ENCODE results near the gene ARHGEF1.

Gene ARHGEF1

GRCh38 chr19:41848666-41849065 is 34.3 kb upstream of the ARHGEF1 start:
- TF ChIP-seq SIN3A (IDR thresholded peaks at IDR 0.05; ENCODE audit: borderline replicate concordance, insufficient read depth, low read length) (no peak), TAF1 (IDR thresholded peaks at IDR 0.05; ENCODE audit: borderline replicate concordance, insufficient read depth, low read length) (no peak), FOXP2 (optimal IDR thresholded peaks at IDR 0.05; ENCODE audit: borderline replicate concordance, extremely low read depth, extremely low read length, insufficient read depth) (no peak), POLR2AphosphoS5 (IDR thresholded peaks at IDR 0.05; ENCODE audit: low read depth, low read length) (no peak)
- TF ChIP-seq, protein P1, sequence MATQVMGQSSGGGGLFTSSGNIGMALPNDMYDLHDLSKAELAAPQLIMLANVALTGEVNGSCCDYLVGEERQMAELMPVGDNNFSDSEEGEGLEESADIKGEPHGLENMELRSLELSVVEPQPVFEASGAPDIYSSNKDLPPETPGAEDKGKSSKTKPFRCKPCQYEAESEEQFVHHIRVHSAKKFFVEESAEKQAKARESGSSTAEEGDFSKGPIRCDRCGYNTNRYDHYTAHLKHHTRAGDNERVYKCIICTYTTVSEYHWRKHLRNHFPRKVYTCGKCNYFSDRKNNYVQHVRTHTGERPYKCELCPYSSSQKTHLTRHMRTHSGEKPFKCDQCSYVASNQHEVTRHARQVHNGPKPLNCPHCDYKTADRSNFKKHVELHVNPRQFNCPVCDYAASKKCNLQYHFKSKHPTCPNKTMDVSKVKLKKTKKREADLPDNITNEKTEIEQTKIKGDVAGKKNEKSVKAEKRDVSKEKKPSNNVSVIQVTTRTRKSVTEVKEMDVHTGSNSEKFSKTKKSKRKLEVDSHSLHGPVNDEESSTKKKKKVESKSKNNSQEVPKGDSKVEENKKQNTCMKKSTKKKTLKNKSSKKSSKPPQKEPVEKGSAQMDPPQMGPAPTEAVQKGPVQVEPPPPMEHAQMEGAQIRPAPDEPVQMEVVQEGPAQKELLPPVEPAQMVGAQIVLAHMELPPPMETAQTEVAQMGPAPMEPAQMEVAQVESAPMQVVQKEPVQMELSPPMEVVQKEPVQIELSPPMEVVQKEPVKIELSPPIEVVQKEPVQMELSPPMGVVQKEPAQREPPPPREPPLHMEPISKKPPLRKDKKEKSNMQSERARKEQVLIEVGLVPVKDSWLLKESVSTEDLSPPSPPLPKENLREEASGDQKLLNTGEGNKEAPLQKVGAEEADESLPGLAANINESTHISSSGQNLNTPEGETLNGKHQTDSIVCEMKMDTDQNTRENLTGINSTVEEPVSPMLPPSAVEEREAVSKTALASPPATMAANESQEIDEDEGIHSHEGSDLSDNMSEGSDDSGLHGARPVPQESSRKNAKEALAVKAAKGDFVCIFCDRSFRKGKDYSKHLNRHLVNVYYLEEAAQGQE (IDR thresholded peaks at IDR 0.05; ENCODE audit: insufficient read depth in 1 of 2, low read depth in 2 of 2, low read length in 2 of 2), result no peak

GRCh38 chr19:41849067-41849466 is 33.9 kb upstream of the ARHGEF1 start:
- TF ChIP-seq, protein P1 (IDR thresholded peaks at IDR 0.05; ENCODE audit: insufficient read depth in 1 of 2, low read depth in 2 of 2, low read length in 2 of 2), result no peak
- TF ChIP-seq TAF1 (IDR thresholded peaks at IDR 0.05; ENCODE audit: borderline replicate concordance, insufficient read depth, low read length), result no peak
- no peak for TF ChIP-seq FOXP2 (optimal IDR thresholded peaks at IDR 0.05; ENCODE audit: borderline replicate concordance, extremely low read depth, extremely low read length, insufficient read depth)
- TF ChIP-seq SIN3A (IDR thresholded peaks at IDR 0.05; ENCODE audit: borderline replicate concordance, insufficient read depth, low read length), result no peak
- TF ChIP-seq POLR2AphosphoS5 (IDR thresholded peaks at IDR 0.05; ENCODE audit: low read depth, low read length), result no peak

GRCh38 chr19:41850381-41850780 is 32.6 kb upstream of the ARHGEF1 start:
- TF ChIP-seq FOXP2 (optimal IDR thresholded peaks at IDR 0.05; ENCODE audit: borderline replicate concordance, extremely low read depth, extremely low read length, insufficient read depth) (no peak), SIN3A (IDR thresholded peaks at IDR 0.05; ENCODE audit: borderline replicate concordance, insufficient read depth, low read length) (no peak), POLR2AphosphoS5 (IDR thresholded peaks at IDR 0.05; ENCODE audit: low read depth, low read length) (no peak), TAF1 (IDR thresholded peaks at IDR 0.05; ENCODE audit: borderline replicate concordance, insufficient read depth, low read length) (no peak)
- TF ChIP-seq, protein P1 (IDR thresholded peaks at IDR 0.05; ENCODE audit: insufficient read depth in 1 of 2, low read depth in 2 of 2, low read length in 2 of 2), result no peak

DNA sequence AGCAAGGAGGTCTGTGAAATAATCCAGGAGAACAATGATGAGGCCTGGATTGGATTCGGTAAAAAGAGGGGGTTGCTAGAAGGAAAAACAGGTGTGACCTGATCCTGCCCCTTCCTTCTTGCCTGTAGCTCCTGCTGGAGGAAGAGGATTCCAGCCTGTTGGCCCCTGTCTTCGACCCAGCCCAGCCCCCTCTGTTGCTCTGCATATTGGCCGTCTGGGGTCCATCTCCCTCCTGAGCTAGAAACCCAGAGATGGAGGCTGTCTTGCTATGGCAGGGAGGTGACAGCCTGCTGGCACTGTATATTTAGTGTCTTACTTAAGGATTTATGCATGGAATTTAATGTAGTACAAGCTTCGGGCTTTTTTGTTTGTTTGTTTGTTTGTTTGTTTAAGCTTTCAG is 31.5 kb upstream of the ARHGEF1 start:
- no peak for TF ChIP-seq FOXP2 (optimal IDR thresholded peaks at IDR 0.05; ENCODE audit: borderline replicate concordance, extremely low read depth, extremely low read length, insufficient read depth)
- no peak for TF ChIP-seq TAF1 (IDR thresholded peaks at IDR 0.05; ENCODE audit: borderline replicate concordance, insufficient read depth, low read length)
- no peak for TF ChIP-seq SIN3A (IDR thresholded peaks at IDR 0.05; ENCODE audit: borderline replicate concordance, insufficient read depth, low read length)
- TF ChIP-seq, protein P1 (IDR thresholded peaks at IDR 0.05; ENCODE audit: insufficient read depth in 1 of 2, low read depth in 2 of 2, low read length in 2 of 2), result no peak
- no peak for TF ChIP-seq POLR2AphosphoS5 (IDR thresholded peaks at IDR 0.05; ENCODE audit: low read depth, low read length)

DNA sequence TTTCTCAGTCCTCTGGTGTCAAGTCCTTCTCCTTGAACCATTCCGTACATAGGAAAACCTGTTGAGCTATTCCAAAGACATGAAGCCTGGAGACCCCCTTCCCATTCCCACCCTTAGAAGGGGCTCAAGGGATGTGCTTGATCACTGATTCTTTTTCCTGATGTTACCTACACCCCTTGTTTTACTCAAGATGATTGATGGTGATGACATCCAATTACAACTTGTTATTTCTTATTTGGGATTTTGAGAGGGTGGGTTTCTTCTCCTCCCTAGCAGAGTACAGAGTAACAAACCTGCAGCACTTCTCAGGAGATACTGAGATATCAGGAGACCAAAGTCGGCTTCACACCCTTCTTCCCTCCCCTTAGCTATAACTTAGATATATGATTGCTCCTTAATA is 29.6 kb upstream of the ARHGEF1 start:
- no peak for TF ChIP-seq TAF1 (IDR thresholded peaks at IDR 0.05; ENCODE audit: borderline replicate concordance, insufficient read depth, low read length)
- no peak for TF ChIP-seq FOXP2 (optimal IDR thresholded peaks at IDR 0.05; ENCODE audit: borderline replicate concordance, extremely low read depth, extremely low read length, insufficient read depth)
- TF ChIP-seq SIN3A (IDR thresholded peaks at IDR 0.05; ENCODE audit: borderline replicate concordance, insufficient read depth, low read length), result no peak
- TF ChIP-seq, protein P1 (IDR thresholded peaks at IDR 0.05; ENCODE audit: insufficient read depth in 1 of 2, low read depth in 2 of 2, low read length in 2 of 2), result no peak
- no peak for TF ChIP-seq POLR2AphosphoS5 (IDR thresholded peaks at IDR 0.05; ENCODE audit: low read depth, low read length)

Data from PFSK-1 (cell line).